Stimulated activated CD8-positive, alpha-beta memory T cell treated with anti-CD3 and anti-CD28 coated beads, Interleukin-12 subunit alpha, Interleukin-12 subunit beta, amount 100 ng/mL, for 24 hours (primary cell): ENCODE results near the gene BCAT1.

Source experiments
- DNase-seq: peaks from one replicate; pipeline ENCODE4 v3.0.0-alpha.2; 2020; ENCODE audit errors: extremely low read depth

The BCAT1 gene, protein sequence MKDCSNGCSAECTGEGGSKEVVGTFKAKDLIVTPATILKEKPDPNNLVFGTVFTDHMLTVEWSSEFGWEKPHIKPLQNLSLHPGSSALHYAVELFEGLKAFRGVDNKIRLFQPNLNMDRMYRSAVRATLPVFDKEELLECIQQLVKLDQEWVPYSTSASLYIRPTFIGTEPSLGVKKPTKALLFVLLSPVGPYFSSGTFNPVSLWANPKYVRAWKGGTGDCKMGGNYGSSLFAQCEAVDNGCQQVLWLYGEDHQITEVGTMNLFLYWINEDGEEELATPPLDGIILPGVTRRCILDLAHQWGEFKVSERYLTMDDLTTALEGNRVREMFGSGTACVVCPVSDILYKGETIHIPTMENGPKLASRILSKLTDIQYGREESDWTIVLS

DNA sequence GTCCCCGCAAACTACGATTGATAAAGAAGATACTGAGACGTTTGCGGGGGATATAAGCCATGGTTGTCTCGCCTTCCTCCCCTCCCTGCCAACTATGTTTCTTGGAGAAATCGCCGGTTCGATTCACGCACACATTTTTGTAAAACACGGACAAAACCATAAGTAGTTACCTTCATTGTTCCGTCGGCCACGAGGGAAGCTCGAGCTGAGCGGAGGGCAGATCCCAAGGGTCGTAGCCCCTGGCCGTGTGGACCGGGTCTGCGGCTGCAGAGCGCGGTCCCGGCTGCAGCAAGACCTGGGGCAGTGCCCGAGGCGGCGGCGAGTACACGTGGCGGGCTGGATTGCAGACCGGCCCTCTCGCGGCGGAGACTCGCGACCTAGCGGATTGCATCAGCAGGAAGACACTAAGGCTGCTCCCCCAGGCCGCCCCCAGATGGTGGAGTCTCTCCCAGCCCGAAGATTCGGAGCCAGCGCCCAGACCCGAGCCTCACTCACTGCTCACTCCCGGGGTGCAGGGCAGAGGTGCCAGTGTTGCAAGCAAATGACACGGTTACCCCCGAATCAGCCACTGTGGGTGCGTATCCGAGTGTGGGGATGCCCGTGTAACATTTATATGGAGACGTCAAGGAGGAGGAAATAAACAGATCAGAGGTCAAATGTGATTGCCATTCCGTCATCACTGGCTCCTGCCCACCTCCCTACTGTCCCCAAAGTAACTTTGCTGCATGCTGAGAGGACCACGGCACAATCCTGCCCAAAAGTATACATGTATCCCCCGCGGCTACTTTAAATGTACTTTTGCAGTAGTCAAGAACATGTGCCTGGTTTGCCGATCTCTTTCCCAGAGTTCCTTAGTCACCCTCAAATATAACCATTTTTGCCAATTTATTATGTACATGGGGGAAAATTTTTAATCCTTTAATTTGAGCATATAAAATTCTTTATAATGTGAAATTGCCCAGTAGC, at the start of gene BCAT1:
Gene BCAT1 (minus strand): TSS at position 345 of the 966 bp plus-strand sequence. CDS start 169 bp downstream, at position 176.
- DNase-seq, result no peak

- DNase-seq, result no peak
These were observed 49.2 kb upstream of the BCAT1 start for GRCh38 chr12:24997970-24998582.

GRCh38 chr12:24997496-24997895, 48.6 kb upstream of the BCAT1 start:
- no peak for DNase-seq

- no peak for DNase-seq
These were observed 47.9 kb upstream of the BCAT1 start for GRCh38 chr12:24996820-24997219.

- no peak for DNase-seq
These were observed 47.3 kb upstream of the BCAT1 start for GRCh38 chr12:24996102-24996797.

GRCh38 chr12:24993793-24994192, 44.9 kb upstream of the BCAT1 start:
- no peak for DNase-seq

DNA sequence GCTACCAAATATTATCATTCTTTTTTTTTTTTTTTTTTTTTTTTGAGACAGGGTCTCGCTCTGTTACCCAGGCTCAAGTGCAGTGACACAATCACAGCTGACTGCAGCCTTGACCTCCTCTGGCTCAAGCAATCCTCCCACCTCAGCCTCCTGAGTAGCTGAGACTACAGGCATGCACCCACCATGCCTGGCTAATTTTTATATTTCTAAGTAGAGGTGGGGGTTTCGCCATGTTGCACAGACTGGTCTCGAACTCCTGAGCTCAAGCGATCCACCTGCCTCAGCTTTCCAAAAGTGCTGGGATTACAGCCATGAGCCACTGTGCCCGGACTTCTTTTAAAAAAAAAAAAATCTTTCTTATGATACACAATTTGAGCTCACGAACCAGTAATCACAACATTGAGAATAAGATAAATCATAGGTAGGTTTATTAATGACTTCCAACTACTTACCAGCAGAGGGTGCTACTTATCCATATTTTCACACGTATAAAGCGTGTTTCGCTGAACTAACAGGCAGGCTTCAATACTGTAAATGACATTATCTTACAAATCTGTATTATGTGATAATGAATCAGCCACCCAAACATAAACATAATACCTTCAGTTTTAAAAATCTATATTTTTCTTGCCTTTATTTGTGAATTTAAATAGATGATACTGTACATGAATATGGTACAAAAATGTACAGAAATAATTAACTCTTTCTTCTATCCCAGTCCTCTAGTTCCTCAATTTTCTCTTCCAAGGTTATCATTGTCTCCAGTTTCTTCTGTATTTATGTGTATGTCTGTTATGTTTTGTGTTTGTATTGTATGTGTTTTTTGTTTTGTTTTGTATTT, 42.5 kb upstream of the BCAT1 start:
- no peak for DNase-seq

DNA sequence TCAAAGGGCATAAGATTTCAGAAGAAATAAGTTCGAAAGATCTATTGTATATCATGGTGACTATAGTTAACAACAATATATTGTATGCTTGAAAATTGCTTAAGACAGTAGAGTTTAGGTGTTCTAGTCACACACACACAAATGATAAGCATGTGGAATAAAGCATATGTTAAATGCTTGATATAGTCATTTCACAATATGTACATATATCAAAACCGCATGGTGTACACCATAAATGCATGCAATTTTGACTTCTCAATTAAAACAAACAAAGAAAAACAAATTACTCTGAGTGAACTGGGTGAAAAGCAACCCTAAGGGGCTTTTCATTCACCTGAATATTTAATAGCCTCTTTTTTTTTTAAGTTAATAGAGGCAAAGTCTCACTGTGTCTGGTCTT, 40.3 kb upstream of the BCAT1 start:
- no peak for DNase-seq

- DNase-seq, result no peak
These were observed 33.3 kb upstream of the BCAT1 start for GRCh38 chr12:24982250-24982649.

GRCh38 chr12:24979976-24980730, 31.3 kb upstream of the BCAT1 start:
- DNase-seq, result no peak

- no peak for DNase-seq
These were observed 30.4 kb upstream of the BCAT1 start for GRCh38 chr12:24979329-24979728.

- DNase-seq, result no peak
These were observed 28.8 kb upstream of the BCAT1 start for GRCh38 chr12:24977711-24978110.

DNA sequence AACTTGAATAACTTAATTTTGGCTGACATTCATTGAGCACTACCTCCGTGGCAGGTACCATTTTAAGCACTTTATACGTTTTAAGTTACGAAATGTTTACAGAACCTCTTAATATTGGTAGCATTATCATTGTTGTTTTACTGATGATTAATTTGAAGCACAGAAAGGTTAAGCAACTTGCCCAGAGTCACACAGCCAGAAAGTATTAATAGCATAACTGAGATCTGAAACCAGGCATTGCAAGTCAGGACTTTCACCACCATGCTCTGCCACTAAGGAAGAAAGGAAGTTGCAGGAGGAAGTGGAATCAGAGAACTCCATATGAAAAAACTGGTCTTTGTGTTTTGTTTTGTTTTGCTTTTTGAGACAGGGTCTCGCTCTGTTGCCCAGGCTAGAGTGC, 28.2 kb upstream of the BCAT1 start:
- no peak for DNase-seq

GRCh38 chr12:24975425-24975824, 26.5 kb upstream of the BCAT1 start:
- DNase-seq, result no peak

DNA sequence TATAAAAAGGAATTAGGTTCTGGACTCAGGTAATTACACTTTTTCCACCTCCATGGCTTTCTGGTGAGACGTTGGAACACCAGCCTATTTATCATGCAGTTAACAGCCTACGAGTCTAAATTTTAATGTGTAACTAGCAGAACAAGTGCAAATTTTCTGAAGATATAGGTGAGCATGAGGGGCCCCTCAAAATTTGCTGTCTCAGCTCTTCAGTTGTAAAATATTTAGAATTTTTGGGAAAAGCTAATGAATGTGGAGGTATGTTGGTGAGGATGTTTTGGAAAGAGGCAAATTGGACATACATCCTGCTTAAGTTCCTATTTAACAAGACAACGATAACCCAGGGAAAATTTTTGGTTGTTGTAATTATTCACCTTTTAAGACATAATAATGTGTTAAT, 25.3 kb upstream of the BCAT1 start:
- no peak for DNase-seq

GRCh38 chr12:24972078-24972477, 23.2 kb upstream of the BCAT1 start:
- no peak for DNase-seq

GRCh38 chr12:24970177-24970576, 21.3 kb upstream of the BCAT1 start:
- DNase-seq, result no peak

DNA sequence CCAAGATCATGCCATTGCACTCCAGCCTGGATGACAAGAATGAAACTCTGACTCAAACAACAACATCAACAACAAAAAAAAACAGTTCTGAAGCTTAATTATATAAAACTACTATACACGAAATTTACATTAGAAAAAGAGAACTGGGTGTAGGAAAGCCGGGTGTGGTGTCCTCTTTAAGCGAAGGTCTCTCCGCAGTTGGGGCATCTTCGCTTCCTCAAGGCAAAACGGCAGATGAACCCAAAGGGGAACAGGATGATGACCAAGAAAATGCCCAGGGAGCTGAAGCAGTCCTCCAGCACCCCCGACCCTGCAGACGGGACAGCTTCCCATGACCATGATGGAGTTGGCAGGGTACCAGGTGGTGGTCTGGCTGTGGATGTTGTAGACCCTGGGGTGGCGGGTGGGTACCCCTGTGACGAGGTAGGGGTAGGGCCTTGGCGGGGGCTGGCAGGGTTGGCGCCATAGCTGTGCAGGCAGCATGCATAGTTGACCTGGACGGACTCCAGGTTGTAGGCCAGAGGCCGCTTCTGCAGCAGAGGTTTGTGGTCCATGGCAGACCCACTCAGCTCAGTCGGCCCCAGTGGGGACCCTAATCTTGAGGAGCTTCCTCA, 18.2 kb upstream of the BCAT1 start:
- no peak for DNase-seq

GRCh38 chr12:24964342-24964741, 15.4 kb upstream of the BCAT1 start:
- DNase-seq, result no peak
